Measurements from ENCODE around the gene BRSK2.

The BRSK2 gene

DNA sequence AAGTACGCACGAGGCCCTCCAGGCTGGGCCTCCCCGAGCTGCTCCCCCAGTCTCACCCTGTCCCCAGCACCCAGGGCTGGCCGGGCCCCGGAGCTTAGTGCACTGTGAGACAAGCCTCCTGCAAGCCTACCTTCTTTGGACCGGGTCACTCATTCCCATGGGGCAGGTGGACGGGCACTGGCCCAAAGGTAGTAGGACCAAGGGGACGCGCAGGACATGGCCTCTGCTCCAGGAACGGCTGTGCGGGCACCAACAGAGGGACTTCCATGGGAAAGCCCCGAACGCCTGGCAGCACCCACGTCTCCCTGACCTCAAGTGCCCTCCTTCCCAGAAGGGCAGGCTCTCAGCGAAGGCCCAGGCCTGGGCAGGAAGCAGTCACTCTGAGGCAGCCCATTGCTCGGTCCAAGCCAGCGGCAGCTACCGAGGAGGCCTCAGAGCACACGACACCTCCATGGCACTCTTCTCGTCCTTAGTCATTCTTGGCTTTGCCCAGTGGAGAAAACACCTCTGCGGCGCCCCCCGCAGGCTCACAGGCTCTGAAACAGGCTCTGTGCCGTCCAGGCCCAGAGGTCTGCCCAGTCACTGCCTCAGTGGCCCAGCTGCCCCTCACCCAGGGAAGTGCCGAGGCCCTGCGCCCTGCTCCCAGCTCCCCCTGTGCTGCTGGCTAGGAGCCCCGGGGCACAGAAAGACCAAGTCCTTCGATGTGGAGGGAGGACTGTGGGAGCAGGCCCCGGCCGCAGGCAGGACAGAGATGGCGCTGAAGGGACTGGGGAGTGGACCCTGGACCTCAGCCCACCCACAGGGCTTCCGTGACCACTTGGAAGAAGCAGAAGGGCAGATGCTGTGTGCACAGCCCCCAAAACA lies 93.1 kb downstream of the BRSK2 start:
- FAIRE-seq (no peak), DNase-seq (ENCODE audit: insufficient read length, low spot score) (no peak)
- TF ChIP-seq, protein P1, sequence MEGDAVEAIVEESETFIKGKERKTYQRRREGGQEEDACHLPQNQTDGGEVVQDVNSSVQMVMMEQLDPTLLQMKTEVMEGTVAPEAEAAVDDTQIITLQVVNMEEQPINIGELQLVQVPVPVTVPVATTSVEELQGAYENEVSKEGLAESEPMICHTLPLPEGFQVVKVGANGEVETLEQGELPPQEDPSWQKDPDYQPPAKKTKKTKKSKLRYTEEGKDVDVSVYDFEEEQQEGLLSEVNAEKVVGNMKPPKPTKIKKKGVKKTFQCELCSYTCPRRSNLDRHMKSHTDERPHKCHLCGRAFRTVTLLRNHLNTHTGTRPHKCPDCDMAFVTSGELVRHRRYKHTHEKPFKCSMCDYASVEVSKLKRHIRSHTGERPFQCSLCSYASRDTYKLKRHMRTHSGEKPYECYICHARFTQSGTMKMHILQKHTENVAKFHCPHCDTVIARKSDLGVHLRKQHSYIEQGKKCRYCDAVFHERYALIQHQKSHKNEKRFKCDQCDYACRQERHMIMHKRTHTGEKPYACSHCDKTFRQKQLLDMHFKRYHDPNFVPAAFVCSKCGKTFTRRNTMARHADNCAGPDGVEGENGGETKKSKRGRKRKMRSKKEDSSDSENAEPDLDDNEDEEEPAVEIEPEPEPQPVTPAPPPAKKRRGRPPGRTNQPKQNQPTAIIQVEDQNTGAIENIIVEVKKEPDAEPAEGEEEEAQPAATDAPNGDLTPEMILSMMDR (IDR thresholded peaks at IDR 0.05; ENCODE audit: insufficient read depth, missing control alignments), result no peak

DNA sequence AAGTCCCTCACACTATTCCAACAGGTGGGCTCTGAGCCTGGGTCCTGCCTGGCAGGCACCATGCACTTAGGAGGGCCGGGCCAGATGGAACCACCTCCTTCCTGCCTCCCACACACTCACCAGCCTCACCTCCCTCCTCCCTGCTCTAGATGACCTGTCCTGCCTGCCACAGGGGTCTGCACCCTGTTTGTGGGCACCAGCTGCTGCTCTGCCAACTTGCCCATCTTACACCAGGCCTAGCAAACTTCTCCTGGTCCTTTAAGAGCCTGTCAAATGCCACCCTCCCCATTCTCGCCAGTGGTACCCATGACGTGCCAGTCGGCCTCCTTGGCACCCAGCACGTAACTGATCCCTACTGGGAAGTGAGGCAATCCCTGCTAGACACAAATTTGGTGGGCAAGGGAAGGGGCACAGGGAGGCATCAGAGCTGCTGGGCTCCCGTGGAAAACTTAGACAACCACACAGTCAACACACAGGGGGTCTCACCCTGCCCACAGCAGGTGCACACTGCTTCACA lies 93.8 kb downstream of the BRSK2 start:
- DNase-seq (ENCODE audit: insufficient read length, low spot score), result no peak
- no peak for FAIRE-seq
- TF ChIP-seq, protein P1 (IDR thresholded peaks at IDR 0.05; ENCODE audit: insufficient read depth, missing control alignments), result no peak

DNA sequence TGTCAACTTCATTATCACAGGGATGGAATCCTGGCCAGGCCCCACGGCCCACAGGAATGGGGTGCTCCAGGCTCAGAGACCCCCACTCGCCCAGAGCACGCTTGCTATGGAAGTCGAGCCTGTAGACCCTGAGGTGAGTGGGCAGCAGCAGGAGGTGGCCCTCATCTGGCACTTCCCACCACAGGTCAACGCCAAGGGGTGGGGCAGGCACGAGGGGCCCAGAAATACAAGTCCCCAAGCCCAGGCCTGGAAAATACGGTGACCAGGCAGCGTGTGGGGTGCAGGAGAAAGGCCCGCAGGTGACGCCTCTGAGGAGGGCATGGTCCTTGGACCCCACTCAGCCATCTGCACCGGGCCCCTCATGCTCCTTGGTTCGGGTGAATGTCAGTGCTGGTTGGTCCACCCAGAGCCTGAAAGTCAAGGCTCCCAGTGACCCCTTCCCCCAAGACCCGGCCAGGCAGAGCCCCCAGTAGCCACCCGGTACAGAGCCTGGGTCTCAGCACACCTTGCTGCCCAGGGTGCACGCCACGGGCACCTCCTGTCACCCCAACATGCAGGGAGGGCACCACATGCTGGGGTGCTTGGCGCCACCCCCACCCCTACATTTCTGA lies 94.4 kb downstream of the BRSK2 start:
- DNase-seq (ENCODE audit: insufficient read length, low spot score), result no peak
- TF ChIP-seq, protein P1 (IDR thresholded peaks at IDR 0.05; ENCODE audit: insufficient read depth, missing control alignments), result no peak
- FAIRE-seq, result no peak

DNA sequence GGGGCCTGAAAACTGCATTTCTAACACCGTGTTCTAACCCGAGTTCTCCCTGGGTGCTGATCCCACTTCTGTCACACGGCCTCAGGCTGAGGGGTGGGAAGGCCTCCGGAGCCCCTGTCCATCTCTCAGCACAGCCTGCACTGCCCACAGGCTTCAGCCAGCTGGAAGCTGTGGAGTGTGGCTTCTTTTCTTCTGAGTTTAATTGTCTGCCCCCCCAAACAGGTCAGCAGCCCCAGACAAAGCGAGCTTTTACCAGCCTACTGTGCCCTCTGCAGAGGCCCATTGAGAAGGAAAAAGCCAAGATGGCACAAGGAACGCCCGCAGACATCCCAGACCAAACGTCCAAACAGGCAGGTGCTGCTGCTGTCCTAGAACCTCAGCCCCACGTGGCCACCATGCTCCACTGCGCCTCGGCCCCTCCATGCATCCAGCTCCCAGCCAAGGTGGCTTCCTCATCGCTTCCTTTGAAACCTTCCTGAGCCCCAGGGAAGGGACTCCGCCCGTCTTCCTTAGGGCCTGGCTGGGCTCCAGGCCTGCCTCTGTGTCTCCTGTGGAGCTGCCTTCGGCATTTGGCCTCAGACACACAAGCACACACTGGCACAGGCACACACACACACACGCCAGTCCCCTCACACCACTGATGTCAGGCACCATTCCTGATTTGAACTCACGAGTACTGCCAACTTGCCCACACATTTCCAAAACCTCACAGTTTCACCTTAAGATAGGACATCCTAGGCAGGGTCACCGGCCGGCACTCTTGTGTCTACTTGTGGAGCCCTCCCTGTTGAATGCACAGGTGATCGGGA lies 95.2 kb downstream of the BRSK2 start:
- TF ChIP-seq, protein P1 (IDR thresholded peaks at IDR 0.05; ENCODE audit: insufficient read depth, missing control alignments), result no peak
- FAIRE-seq (no peak), DNase-seq (ENCODE audit: insufficient read length, low spot score) (no peak)

DNA sequence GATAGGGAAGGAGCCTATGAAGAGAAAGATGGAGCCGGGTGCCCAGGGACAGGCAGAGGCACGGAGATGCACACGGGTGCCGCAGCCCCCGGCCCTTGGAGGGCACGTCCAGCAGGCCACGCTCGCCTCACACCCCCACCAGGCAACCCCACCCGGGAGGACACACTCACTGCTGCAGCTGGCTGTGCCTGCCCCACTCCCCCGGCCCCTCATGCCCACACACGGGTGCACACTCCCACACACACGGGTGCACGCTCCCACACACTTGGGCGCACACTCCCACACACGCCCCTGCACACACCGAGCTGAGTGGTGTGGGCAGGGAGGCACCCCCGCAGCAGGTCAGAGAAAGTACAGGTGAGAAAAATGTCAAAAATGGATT lies 95.8 kb downstream of the BRSK2 start:
- FAIRE-seq, result no peak

DNA sequence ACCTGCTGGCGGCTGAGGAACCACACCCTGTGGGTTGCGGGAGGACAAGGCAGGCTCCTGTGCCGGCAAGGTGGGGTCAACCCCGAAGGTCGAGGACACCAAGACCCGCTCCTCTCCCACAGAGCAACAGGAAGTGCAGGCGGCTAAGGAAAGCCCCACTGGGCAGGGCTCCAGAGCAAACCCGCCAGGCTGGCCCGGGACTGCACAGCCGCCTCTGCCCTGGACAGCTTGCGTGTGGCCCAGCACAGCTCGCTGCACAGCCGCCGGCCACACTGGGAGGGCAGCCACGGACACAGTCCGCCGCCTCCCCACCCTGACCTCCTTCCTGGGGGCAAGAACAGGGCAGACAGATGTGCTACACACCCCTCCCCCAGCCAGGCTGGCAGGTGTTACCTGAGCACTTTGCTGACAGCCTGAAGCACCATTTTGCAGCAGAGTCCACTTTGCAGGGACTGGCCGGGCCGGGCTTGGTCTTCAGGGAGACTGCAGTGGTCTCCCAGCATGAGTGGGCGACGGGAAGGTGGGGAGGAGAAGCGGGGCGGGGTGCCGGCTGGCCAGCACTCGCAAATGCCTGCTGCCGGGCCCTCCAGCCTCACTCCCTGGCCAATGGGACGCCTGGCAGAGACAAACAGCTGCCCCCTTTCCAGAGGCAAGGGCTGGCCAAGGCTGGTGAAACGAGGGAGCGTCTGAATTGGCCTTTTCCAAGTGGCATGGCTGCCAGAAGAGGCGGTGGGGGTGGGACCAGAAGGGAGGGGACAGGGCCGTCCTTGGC lies 96.5 kb downstream of the BRSK2 start, which contains the start of gene MOB2:
MOB2 (minus strand) TSS at position 726 of the 772 bp plus-strand sequence; CDS start at position 503, 223 bp downstream.
- DNase-seq (ENCODE audit: insufficient read length, low spot score) (no peak), FAIRE-seq (no peak)
- TF ChIP-seq, protein P1 (IDR thresholded peaks at IDR 0.05; ENCODE audit: insufficient read depth, missing control alignments), result no peak

More for the DNA sequence above, 95.8 kb downstream of the BRSK2 start:
- TF ChIP-seq, protein P1 (IDR thresholded peaks at IDR 0.05; ENCODE audit: insufficient read depth, missing control alignments), result no peak
- DNase-seq (ENCODE audit: insufficient read length, low spot score), result no peak

Measured in D721Med (cell line).